ENCODE data around the gene CXCR4. TPM values are rescaled to one million over a fixed set of nuclear protein-coding genes. Genes with fewer than 3 reads are reported as not detected.

CXCR4 gene
- total RNA-seq, 1 experiment from 2014 or later, result 1.5 TPM

- intact Hi-C loops (cut with micrococcal nuclease; ENCODE audit: unreplicated experiment), result no loop called here
- POLR2A ChIA-PET (ENCODE audit: low non-redundant PET), result no interaction called here
- DNase-seq (ENCODE audit: low spot score), result no peak
- peaks cover 7% of the 10 kb centered on the region for H3K27me3 ChIP-seq (replicated peaks; ENCODE audit: insufficient read depth, low read depth, low read length, poor library complexity)
- H3K4me3 ChIP-seq (ENCODE audit: low read depth, low read length, poor library complexity, severe bottlenecking), result no peak overlapping the region
- H3K36me3 ChIP-seq (ENCODE audit: insufficient read depth, low read length, poor library complexity, severe bottlenecking), result no peaks in the 10 kb centered on the region
- CTCF ChIA-PET, result no interaction called here
- H3K4me1 ChIP-seq (ENCODE audit: insufficient read depth, low read length, poor library complexity, severe bottlenecking), result peaks cover 4% of the 10 kb centered on the region
- no peak overlapping the region for H3K27ac ChIP-seq (ENCODE audit: low read depth, low read length, poor library complexity, severe bottlenecking)
- no peaks in the 10 kb centered on the region for H3K9me3 ChIP-seq (ENCODE audit: low read depth, low read length, poor library complexity, severe bottlenecking)
- no TSS peak for BruUV-seq (replicated peaks)
- TF ChIP-seq EZH2 (IDR thresholded peaks at IDR 0.05; ENCODE audit: borderline replicate concordance, low read depth, low read length, poor library complexity, severe bottlenecking) (no peak), CTCF (conservative IDR thresholded peaks at IDR 0.05; ENCODE audit: low read depth, low read length) (no peak)
These were observed 17.5 kb upstream of the CXCR4 start for GRCh38 chr2:136135462-136135861.

GRCh38 chr2:136134126-136134525, 16.2 kb upstream of the CXCR4 start:
- H3K27ac ChIP-seq (ENCODE audit: low read depth, low read length, poor library complexity, severe bottlenecking), result no peak overlapping the region
- no peak overlapping the region for H3K4me3 ChIP-seq (ENCODE audit: low read depth, low read length, poor library complexity, severe bottlenecking)
- H3K27me3 ChIP-seq (replicated peaks; ENCODE audit: insufficient read depth, low read depth, low read length, poor library complexity), result peaks cover 16% of the 10 kb centered on the region
- TF ChIP-seq CTCF (conservative IDR thresholded peaks at IDR 0.05; ENCODE audit: low read depth, low read length) (no peak), EZH2 (IDR thresholded peaks at IDR 0.05; ENCODE audit: borderline replicate concordance, low read depth, low read length, poor library complexity, severe bottlenecking) (no peak)
- ChIA-PET POLR2A (ENCODE audit: low non-redundant PET) (interaction anchor here (0.6 kb wide), 1 partner anchor 858 kb away, joined by 5 read pairs; no protein-coding TSS in a partner anchor), CTCF (no interaction called here)
- no peak for DNase-seq (ENCODE audit: low spot score)
- no TSS peak for BruUV-seq (replicated peaks)
- H3K36me3 ChIP-seq (ENCODE audit: insufficient read depth, low read length, poor library complexity, severe bottlenecking), result no peaks in the 10 kb centered on the region
- H3K4me1 ChIP-seq (ENCODE audit: insufficient read depth, low read length, poor library complexity, severe bottlenecking), result peaks cover 4% of the 10 kb centered on the region
- H3K9me3 ChIP-seq (ENCODE audit: low read depth, low read length, poor library complexity, severe bottlenecking), result no peaks in the 10 kb centered on the region
- intact Hi-C loops (cut with micrococcal nuclease; ENCODE audit: unreplicated experiment), result no loop called here

GRCh38 chr2:136133586-136133985, 15.6 kb upstream of the CXCR4 start:
- TF ChIP-seq CTCF (conservative IDR thresholded peaks at IDR 0.05; ENCODE audit: low read depth, low read length) (no peak), EZH2 (IDR thresholded peaks at IDR 0.05; ENCODE audit: borderline replicate concordance, low read depth, low read length, poor library complexity, severe bottlenecking) (no peak)
- H3K36me3 ChIP-seq (ENCODE audit: insufficient read depth, low read length, poor library complexity, severe bottlenecking), result no peaks in the 10 kb centered on the region
- H3K27me3 ChIP-seq (replicated peaks; ENCODE audit: insufficient read depth, low read depth, low read length, poor library complexity), result peaks cover 16% of the 10 kb centered on the region
- intact Hi-C loops (cut with micrococcal nuclease; ENCODE audit: unreplicated experiment), result no loop called here
- H3K4me3 ChIP-seq (ENCODE audit: low read depth, low read length, poor library complexity, severe bottlenecking), result no peak overlapping the region
- BruUV-seq (replicated peaks), result no TSS peak
- no peak for DNase-seq (ENCODE audit: low spot score)
- POLR2A ChIA-PET (ENCODE audit: low non-redundant PET), result interaction anchor here (0.6 kb wide), 1 partner anchor 858 kb away, joined by 5 read pairs; no protein-coding TSS in a partner anchor
- no peaks in the 10 kb centered on the region for H3K9me3 ChIP-seq (ENCODE audit: low read depth, low read length, poor library complexity, severe bottlenecking)
- H3K27ac ChIP-seq (ENCODE audit: low read depth, low read length, poor library complexity, severe bottlenecking), result no peak overlapping the region
- peaks cover 4% of the 10 kb centered on the region for H3K4me1 ChIP-seq (ENCODE audit: insufficient read depth, low read length, poor library complexity, severe bottlenecking)
- CTCF ChIA-PET, result no interaction called here

All from A673 (cell line).